HepG2 (cell line): ENCODE results near the gene HAPLN1. TPM values are rescaled to one million over a fixed set of nuclear protein-coding genes. Genes with fewer than 3 reads are reported as not detected.

Experiments used
- AHDC1 ChIP-seq: sonication (generic); formaldehyde crosslinking; IDR thresholded peaks from 2 replicates; pipeline ENCODE4 v1.5.1; 2020; ENCODE audit warnings: mild to moderate bottlenecking, missing genetic modification reagents, borderline replicate concordance
- BHLHE40 ChIP-seq: IDR thresholded peaks from 2 replicates; pipeline ENCODE4 v1.6.1; 2011; ENCODE audit warnings: low read length, improper control_type of control experiment
- ERF ChIP-seq: IDR thresholded peaks from 2 replicates; pipeline ENCODE4 v1.6.1; 2018; ENCODE audit warnings: missing biosample characterization, missing genetic modification reagents
- HNRNPLL ChIP-seq: fragments of 200-400 bp; formaldehyde crosslinking; IDR thresholded peaks from 2 replicates; pipeline ENCODE4 v1.6.1; 2017; ENCODE audit warnings: mild to moderate bottlenecking, low read depth, low read length; ENCODE audit not compliant: poor library complexity, severe bottlenecking
- MYPOP ChIP-seq: sonication (generic); formaldehyde crosslinking; IDR thresholded peaks from 2 replicates; pipeline ENCODE4 v1.8.1; 2023; ENCODE audit warnings: mild to moderate bottlenecking, moderate library complexity, missing genetic modification reagents
- RFXAP ChIP-seq: sonication (generic); formaldehyde crosslinking; IDR thresholded peaks from 2 replicates; pipeline ENCODE4 v1.4.0; 2020; ENCODE audit warnings: missing genetic modification reagents, borderline replicate concordance
- SOX6 ChIP-seq, 2 experiments: fragments of 450-650 bp in 1 of 2; sonication (generic) in 1 of 2; formaldehyde crosslinking in 1 of 2; IDR thresholded peaks; 2 replicates each; pipeline versions ENCODE4 v1.4.0 to v1.6.1; 2017 to 2020; ENCODE audit warnings: antibody characterized with exemption in 1 of 2, mild to moderate bottlenecking in 1 of 2, missing genetic modification reagents in 1 of 2
- TFDP1 ChIP-seq: IDR thresholded peaks from 2 replicates; pipeline ENCODE4 v1.6.1; 2016; ENCODE audit warnings: missing compliant biosample characterization, missing genetic modification reagents, borderline replicate concordance
- THYN1 ChIP-seq: sonication (generic); formaldehyde crosslinking; IDR thresholded peaks from 2 replicates; pipeline ENCODE4 v1.8.1; 2023; ENCODE audit warnings: low read depth, mild to moderate bottlenecking, moderate library complexity, missing genetic modification reagents, borderline replicate concordance
- TP53 ChIP-seq: sonication (generic); formaldehyde crosslinking; conservative IDR thresholded peaks from 2 replicates; pipeline ENCODE4 v1.4.0; 2020; ENCODE audit warnings: missing genetic modification reagents
- ZGPAT ChIP-seq: IDR thresholded peaks from 2 replicates; pipeline ENCODE4 v1.6.1; 2016; ENCODE audit warnings: mild to moderate bottlenecking
- ZNF143 ChIP-seq: sonication (generic); formaldehyde crosslinking; IDR thresholded peaks from 2 replicates; pipeline ENCODE4 v1.4.0; 2020; ENCODE audit warnings: missing genetic modification reagents
- ZNF33A ChIP-seq: sonication (generic); formaldehyde crosslinking; IDR thresholded peaks from 2 replicates; pipeline ENCODE4 v1.5.1; 2020; ENCODE audit warnings: missing genetic modification reagents, mild to moderate bottlenecking, moderate library complexity, borderline replicate concordance
- ZNF598 ChIP-seq: sonication (generic); formaldehyde crosslinking; IDR thresholded peaks from 2 replicates; pipeline ENCODE4 v1.5.1; 2020; ENCODE audit warnings: mild to moderate bottlenecking, missing genetic modification reagents, borderline replicate concordance
- ZNF616 ChIP-seq: sonication (generic); formaldehyde crosslinking; IDR thresholded peaks from 2 replicates; pipeline ENCODE4 v1.5.0; 2020; ENCODE audit warnings: low read depth, mild to moderate bottlenecking, missing genetic modification reagents
- ZNF781 ChIP-seq: sonication (generic); formaldehyde crosslinking; IDR thresholded peaks from 2 replicates; pipeline ENCODE4 v1.5.1; 2020; ENCODE audit warnings: borderline replicate concordance, mild to moderate bottlenecking, missing genetic modification reagents; ENCODE audit errors: not compliant biosample characterization
- ZNF83 ChIP-seq: sonication (generic); formaldehyde crosslinking; IDR thresholded peaks from 2 replicates; pipeline ENCODE4 v1.4.0; 2020; ENCODE audit warnings: missing genetic modification reagents, mild to moderate bottlenecking, borderline replicate concordance
- polyA plus RNA-seq, 8 experiments: library from polyadenylated mRNA; depleted of rRNA in 3 of 8; stranded (reverse) in 7 of 8; unstranded in 1 of 8; fragments of >200 nt; fragmentation: Illumina TruSeq in 4 of 8; extraction: Trizol in 4 of 8; gene quantifications; 2 replicates each; pipeline versions ENCODE4 v1.2.1 to v1.2.3, GENCODE V29; 2011 to 2016; ENCODE audit warnings: low read depth in 4 of 8, missing spikeins in 1 of 8, mixed read lengths in 1 of 8; ENCODE audit not compliant: insufficient read depth in 1 of 8
- total RNA-seq, 5 experiments: library from RNA; depleted of rRNA; stranded (reverse); fragments of >200 nt; fragmentation: Illumina TruSeq; extraction: Trizol; gene quantifications; 2 replicates each; pipeline ENCODE4 v1.2.3, GENCODE V29; 2016; ENCODE audit warnings: low read depth in 1 of 5

Gene HAPLN1
- total and polyA plus RNA-seq, 2 of the 13 experiments (the other 11 are each of a cell fraction or from before 2014, with no cell fraction given) = not detected

- TF ChIP-seq AHDC1 (no peak), ZNF33A (CRISPR knock-in tag) (no peak), SOX6 (IDR thresholded peaks at IDR 0.05) (no peak), SOX6 (CRISPR knock-in tag; IDR thresholded peaks at IDR 0.05) (peak; percentile 41; the same call in 1 of the 2 replicates), ZNF143 (no peak), ZNF598 (CRISPR knock-in tag) (0 out of 2 replicates have a peak, but pooled peaks have one; percentile 33), TFDP1 (CRISPR knock-in tag) (peak; percentile 14; the same call in 1 of the 2 replicates), RFXAP (no peak), TP53 (no peak), ERF (0 out of 2 replicates have a peak, but pooled peaks have one; percentile 49), ZNF616 (CRISPR knock-in tag) (no peak), BHLHE40 (no peak), ZNF781 (CRISPR knock-in tag) (no peak), THYN1 (no peak), HNRNPLL (peak; percentile 62), ZGPAT (CRISPR knock-in tag) (peak; percentile 44; the same call in 1 of the 2 replicates), MYPOP (CRISPR knock-in tag) (peak; percentile 54; the same call in 1 of the 2 replicates), ZNF83 (CRISPR knock-in tag) (no peak)
These were observed 1.6 kb upstream of the HAPLN1 start (continued) for GRCh38 chr5:83721953-83722901.
